ENCODE measurements around the gene CDC42SE2.

- TF ChIP-seq RAD21 (IDR thresholded peaks at IDR 0.05; ENCODE audit: low read depth): no peak
- TF ChIP-seq MAX (IDR thresholded peaks at IDR 0.05): no peak
- no peak for TF ChIP-seq YY1 (IDR thresholded peaks at IDR 0.05; ENCODE audit: low read depth)
- TF ChIP-seq TAF1 (IDR thresholded peaks at IDR 0.05; ENCODE audit: low read depth): no peak
- TF ChIP-seq REST (IDR thresholded peaks at IDR 0.05; ENCODE audit: low read depth): no peak
- TF ChIP-seq CEBPB (IDR thresholded peaks at IDR 0.05): peak; percentile 94
Measured at GRCh38 chr5:131280417-131280816, 16.6 kb downstream of the CDC42SE2 start.
